Ishikawa (cell line): ENCODE measurements around the gene BTN3A1.

ENCODE experiments used
- CEBPB ChIP-seq: IDR thresholded peaks from 2 replicates; pipeline ENCODE4 v1.6.1; 2012
- CREB1 ChIP-seq: IDR thresholded peaks from 2 replicates; pipeline ENCODE4 v1.6.1; 2012; ENCODE audit warnings: low read depth
- EGR1 ChIP-seq: IDR thresholded peaks from 2 replicates; pipeline ENCODE4 v1.6.1; 2012
- EP300 ChIP-seq: IDR thresholded peaks from 2 replicates; pipeline ENCODE4 v1.6.1; 2012; ENCODE audit warnings: borderline replicate concordance
- FOXM1 ChIP-seq: IDR thresholded peaks from 2 replicates; pipeline ENCODE4 v1.6.1; 2012; ENCODE audit warnings: low read depth, borderline replicate concordance
- MAX ChIP-seq: IDR thresholded peaks from 2 replicates; pipeline ENCODE4 v1.6.1; 2012
- NFIC ChIP-seq: IDR thresholded peaks from 2 replicates; pipeline ENCODE4 v1.6.1; 2012
- RAD21 ChIP-seq: IDR thresholded peaks from 2 replicates; pipeline ENCODE4 v1.6.1; 2012; ENCODE audit warnings: low read depth
- REST ChIP-seq: IDR thresholded peaks from 2 replicates; pipeline ENCODE4 v1.6.1; 2012; ENCODE audit warnings: low read depth, mild to moderate bottlenecking
- TAF1 ChIP-seq: IDR thresholded peaks from 2 replicates; pipeline ENCODE4 v1.6.1; 2012; ENCODE audit warnings: low read depth, mild to moderate bottlenecking
- TCF12 ChIP-seq: IDR thresholded peaks from 2 replicates; pipeline ENCODE4 v1.6.1; 2012; ENCODE audit warnings: low read depth
- TEAD4 ChIP-seq: IDR thresholded peaks from 2 replicates; pipeline ENCODE4 v1.6.1; 2012
- USF1 ChIP-seq: IDR thresholded peaks from 2 replicates; pipeline ENCODE4 v1.6.1; 2012
- YY1 ChIP-seq: IDR thresholded peaks from 2 replicates; pipeline ENCODE4 v1.6.1; 2012; ENCODE audit warnings: low read depth
- ZBTB7A ChIP-seq: IDR thresholded peaks from 2 replicates; pipeline ENCODE4 v1.6.1; 2012; ENCODE audit warnings: low read depth

The BTN3A1 gene

GRCh38 chr6:26431258-26432172 lies 29.4 kb downstream of the BTN3A1 start:
- TF ChIP-seq TEAD4 = no peak
- TF ChIP-seq EP300 = no peak
- no peak for TF ChIP-seq USF1
- TF ChIP-seq TCF12 = no peak
- TF ChIP-seq CEBPB = no peak
- TF ChIP-seq FOXM1 = no peak
- no peak for TF ChIP-seq MAX

GRCh38 chr6:26432627-26433201 lies 30.6 kb downstream of the BTN3A1 start:
- no peak for TF ChIP-seq FOXM1
- TF ChIP-seq MAX = no peak
- no peak for TF ChIP-seq CEBPB
- TF ChIP-seq USF1 = no peak
- TF ChIP-seq RAD21 = no peak
- no peak for TF ChIP-seq EP300
- no peak for TF ChIP-seq NFIC
- no peak for TF ChIP-seq ZBTB7A

GRCh38 chr6:26436018-26436417 lies 33.9 kb downstream of the BTN3A1 start:
- TF ChIP-seq EP300 (no peak), EGR1 (no peak), FOXM1 (no peak), TCF12 (no peak), USF1 (no peak), RAD21 (no peak), REST (no peak), TAF1 (no peak), MAX (no peak), YY1 (no peak), TEAD4 (no peak), CEBPB (no peak), CREB1 (no peak), NFIC (no peak), ZBTB7A (no peak)

GRCh38 chr6:26437550-26437949 lies 35.5 kb downstream of the BTN3A1 start:
- TF ChIP-seq USF1 (no peak), CEBPB (no peak), YY1 (no peak), TAF1 (no peak), NFIC (no peak), EP300 (no peak), TEAD4 (no peak), TCF12 (no peak), FOXM1 (no peak), ZBTB7A (no peak), REST (no peak), RAD21 (no peak)
